MM.1S (cell line): ENCODE results near the gene TTC24.

Source experiments
- DNase-seq: peaks from one replicate; pipeline ENCODE4 v3.0.0-alpha.2; 2015
- H2AFZ ChIP-seq: fragments of 300-600 bp; sonication (generic); 2 replicates; pipeline ENCODE4 v1.6.0; 2016; ENCODE audit warnings: antibody characterized with exemption, low read length
- H3F3A ChIP-seq: fragments of 300-600 bp; sonication (generic); 2 replicates; pipeline ENCODE4 v1.6.1; 2016; ENCODE audit warnings: mild to moderate bottlenecking, antibody characterized with exemption, low read length, moderate library complexity, mixed read lengths; ENCODE audit not compliant: insufficient read depth
- H3K27ac ChIP-seq: fragments of 300-600 bp; sonication (generic); 2 replicates; pipeline ENCODE4 v1.5.1; 2016; ENCODE audit warnings: mild to moderate bottlenecking, low read length
- H3K27me3 ChIP-seq: fragments of 300-600 bp; sonication (generic); replicated peaks from 2 replicates; pipeline ENCODE4 v1.6.0; 2016; ENCODE audit warnings: low read length; ENCODE audit not compliant: insufficient read depth
- H3K36me3 ChIP-seq: fragments of 300-600 bp; sonication (generic); replicated peaks from 2 replicates; pipeline ENCODE4 v1.6.1; 2016; ENCODE audit warnings: mild to moderate bottlenecking, low read length, mixed read lengths; ENCODE audit not compliant: insufficient read depth
- H3K4me1 ChIP-seq: fragments of 300-600 bp; sonication (generic); 2 replicates; pipeline ENCODE4 v1.6.1; 2016; ENCODE audit warnings: low read length, mixed read lengths
- H3K4me2 ChIP-seq: fragments of 300-600 bp; sonication (generic); 2 replicates; pipeline ENCODE4 v1.6.0; 2016; ENCODE audit warnings: low read depth, low read length
- H3K4me3 ChIP-seq: fragments of 300-600 bp; sonication (generic); 2 replicates; pipeline ENCODE4 v1.5.1; 2016; ENCODE audit warnings: low read length, mixed read lengths
- H3K79me2 ChIP-seq: fragments of 300-600 bp; sonication (generic); 2 replicates; pipeline ENCODE4 v1.6.1; 2016; ENCODE audit warnings: mixed run types, low read length, mixed read lengths
- H3K9ac ChIP-seq: fragments of 300-600 bp; sonication (generic); 2 replicates; pipeline ENCODE4 v1.6.1; 2016; ENCODE audit warnings: low read length, mixed read lengths
- H3K9me2 ChIP-seq: fragments of 300-600 bp; sonication (generic); replicated peaks from 2 replicates; pipeline ENCODE4 v1.6.1; 2016; ENCODE audit warnings: mild to moderate bottlenecking, low read length, mixed read lengths; ENCODE audit not compliant: insufficient read depth
- H3K9me3 ChIP-seq: fragments of 300-600 bp; sonication (generic); replicated peaks from 2 replicates; pipeline ENCODE4 v1.6.1; 2016; ENCODE audit warnings: mild to moderate bottlenecking, low read length, mixed read lengths; ENCODE audit not compliant: insufficient read depth
- H4K20me1 ChIP-seq: fragments of 300-600 bp; sonication (generic); 2 replicates; pipeline ENCODE4 v1.6.1; 2016; ENCODE audit warnings: mild to moderate bottlenecking, low read length, moderate library complexity, mixed read lengths; ENCODE audit not compliant: insufficient read depth
- CTCF ChIP-seq: fragments of 300-600 bp; sonication (generic); IDR thresholded peaks from 2 replicates; pipeline ENCODE4 v1.5.1; 2016; ENCODE audit warnings: antibody characterized with exemption, low read length, mixed read lengths
- EZH2 ChIP-seq: fragments of 300-600 bp; sonication (generic); optimal IDR thresholded peaks from 2 replicates; pipeline ENCODE3; 2017; ENCODE audit warnings: low read depth, mild to moderate bottlenecking, antibody characterized with exemption, low read length, mixed read lengths
- EZH2phosphoT487 ChIP-seq: fragments of 300-600 bp; sonication (generic); IDR thresholded peaks from 2 replicates; pipeline ENCODE4 v1.6.1; 2018; ENCODE audit warnings: antibody characterized with exemption, low read length

Gene TTC24

GRCh38 chr1:156581661-156582387, 2.3 kb downstream of the TTC24 start:
- H3K9ac ChIP-seq = no peak overlapping the region
- no peak overlapping the region for H3K4me2 ChIP-seq

DNA sequence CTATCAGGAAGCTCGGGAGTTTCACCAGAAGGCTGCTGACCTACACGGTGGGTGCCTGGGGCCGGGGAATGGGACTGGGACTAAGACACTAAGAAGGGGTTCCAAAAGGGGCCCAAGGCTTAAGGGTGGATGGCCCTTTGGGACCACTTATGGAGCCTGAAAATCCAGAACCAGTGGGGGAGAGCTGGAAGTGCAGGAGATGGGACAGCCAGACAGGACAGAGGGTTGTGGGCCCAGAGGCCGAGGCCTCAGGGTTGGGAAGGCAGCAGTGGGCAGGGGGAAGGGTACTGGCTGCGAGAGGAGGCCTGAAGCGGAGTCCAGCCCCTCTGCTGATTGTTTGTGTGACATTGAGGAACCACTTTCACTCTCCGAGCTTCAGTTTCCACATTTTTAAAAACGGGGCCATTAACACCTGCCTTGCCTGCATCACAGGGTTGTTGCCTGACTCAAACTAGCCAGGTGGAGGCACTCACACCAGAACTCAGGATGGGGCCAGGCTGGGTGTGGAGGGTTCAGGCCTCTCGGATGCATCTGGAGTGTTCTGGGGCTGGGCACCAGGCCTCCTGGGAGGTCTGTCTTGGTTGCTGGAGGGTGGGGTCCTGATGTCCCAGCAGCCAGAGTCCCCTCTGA, 3.0 kb downstream of the TTC24 start:
- no peak overlapping the region for H3K9ac ChIP-seq
- no peaks in the 10 kb centered on the region for H3K79me2 ChIP-seq
- H4K20me1 ChIP-seq = no peaks in the 10 kb centered on the region
- no peak overlapping the region for H3K4me3 ChIP-seq
- no peaks in the 10 kb centered on the region for H3K27me3 ChIP-seq
- no peaks in the 10 kb centered on the region for H3K9me3 ChIP-seq
- H3F3A ChIP-seq = no peaks in the 10 kb centered on the region
- H3K9me2 ChIP-seq = no peaks in the 10 kb centered on the region
- H3K4me2 ChIP-seq = no peak overlapping the region
- TF ChIP-seq CTCF (no peak), EZH2 (no peak), EZH2phosphoT487 (no peak)
- H2AFZ ChIP-seq = no peak overlapping the region
- no peaks in the 10 kb centered on the region for H3K4me1 ChIP-seq
- no peak overlapping the region for H3K27ac ChIP-seq
- no peaks in the 10 kb centered on the region for H3K36me3 ChIP-seq
- DNase-seq = no peak

More at GRCh38 chr1:156581661-156582387, 2.3 kb downstream of the TTC24 start:
- Histone ChIP-seq H3K9me3 (no peaks in the 10 kb centered on the region), H3F3A (no peaks in the 10 kb centered on the region), H2AFZ (no peak overlapping the region), H3K36me3 (no peaks in the 10 kb centered on the region), H4K20me1 (no peaks in the 10 kb centered on the region), H3K27ac (no peak overlapping the region), H3K79me2 (no peaks in the 10 kb centered on the region), H3K4me3 (no peak overlapping the region), H3K4me1 (no peaks in the 10 kb centered on the region), H3K27me3 (no peaks in the 10 kb centered on the region), H3K9me2 (no peaks in the 10 kb centered on the region)
- no peak for DNase-seq
- TF ChIP-seq EZH2phosphoT487 = no peak
- TF ChIP-seq CTCF = no peak
- no peak for TF ChIP-seq EZH2

DNA sequence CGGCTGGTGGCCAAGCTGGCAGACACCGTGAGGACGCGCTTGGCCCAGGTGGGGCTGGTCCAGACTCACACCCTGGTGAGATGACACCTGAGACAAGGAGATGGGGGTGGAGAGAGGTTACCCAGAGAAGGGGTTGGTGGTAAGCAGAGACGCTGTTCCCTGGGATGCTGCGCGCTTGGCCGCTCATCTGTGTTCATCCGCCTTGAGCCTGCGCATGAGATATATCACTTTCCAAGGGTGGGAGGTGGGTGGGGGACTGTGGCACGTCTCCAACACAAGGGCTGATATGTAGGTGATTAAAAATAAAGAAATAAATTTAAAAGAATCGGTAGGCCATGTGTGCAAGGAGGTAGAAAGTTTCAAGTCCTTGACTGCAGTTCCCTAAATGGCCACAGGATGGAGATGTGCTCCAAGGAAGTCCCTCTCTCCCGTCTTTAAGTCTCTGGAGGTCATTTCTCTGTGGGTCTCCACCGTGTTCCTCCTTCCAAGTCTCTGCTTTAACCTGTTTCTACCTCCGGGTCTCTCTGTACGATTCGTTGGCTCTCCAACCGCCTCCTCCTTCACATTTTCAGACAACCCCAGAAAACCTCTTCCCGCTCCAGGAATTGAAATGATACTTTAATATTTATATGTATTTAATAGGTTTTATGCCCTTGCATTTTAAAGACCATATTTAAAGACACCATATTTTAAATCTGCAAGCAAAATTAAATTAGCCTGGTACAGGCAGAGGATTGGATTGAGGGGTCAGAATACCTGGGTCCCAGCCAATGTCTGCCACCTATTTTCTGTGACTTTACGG, 4.5 kb downstream of the TTC24 start:
- Histone ChIP-seq H3K9me2 (no peaks in the 10 kb centered on the region), H3K4me1 (no peaks in the 10 kb centered on the region), H3K4me2 (no peak overlapping the region), H3K27me3 (no peaks in the 10 kb centered on the region), H2AFZ (no peak overlapping the region), H3K4me3 (no peak overlapping the region), H3K27ac (no peak overlapping the region), H3F3A (no peaks in the 10 kb centered on the region), H3K9ac (no peak overlapping the region), H3K79me2 (no peaks in the 10 kb centered on the region), H3K36me3 (no peaks in the 10 kb centered on the region), H4K20me1 (no peaks in the 10 kb centered on the region), H3K9me3 (no peaks in the 10 kb centered on the region)
- peak; percentile 89 for DNase-seq
- TF ChIP-seq CTCF = peak; percentile 96
- TF ChIP-seq EZH2phosphoT487 = no peak
- TF ChIP-seq EZH2 = no peak
